AG04449 (cell line): ENCODE results near the gene OTC.

Experiments used
- CTCF ChIA-PET: fragments of 350-600 bp; formaldehyde crosslinking; extraction: SDS; loops from one replicate; lab custom pipeline; 2021; ENCODE audit warnings: antibody characterized with exemption; lab: Yijun Ruan, JAX
- POLR2A ChIA-PET: fragments of 400-600, 350-600 bp; formaldehyde crosslinking; extraction: SDS; loops from one replicate; lab custom pipeline; 2020; ENCODE audit warnings: antibody characterized with exemption, inconsistent platforms; lab: Yijun Ruan, JAX
- DNase-seq: peaks from one replicate; pipeline ENCODE4 v3.0.0-alpha.2; 2010; ENCODE audit warnings: low read depth, low spot score
- H3K4me3 ChIP-seq: 2 replicates; pipeline ENCODE4 v1.5.1; 2011; ENCODE audit warnings: low read depth, mild to moderate bottlenecking, control low read depth, low read length
- CTCF ChIP-seq: IDR thresholded peaks from one replicate; pipeline ENCODE4 v1.5.1; 2011; ENCODE audit warnings: mild to moderate bottlenecking, moderate library complexity, low read length, control low read depth, inconsistent platforms; ENCODE audit not compliant: insufficient read depth; ENCODE audit errors: missing control alignments

OTC gene

GRCh38 chrX:38346150-38346549 lies 6.3 kb upstream of the OTC start:
- H3K4me3 ChIP-seq: no peak overlapping the region
- no peak for DNase-seq
- POLR2A ChIA-PET: no interaction called here
- CTCF ChIA-PET: no interaction called here
- TF ChIP-seq CTCF: no peak

- POLR2A ChIA-PET: no interaction called here
- CTCF ChIA-PET: no interaction called here
- DNase-seq: no peak
- H3K4me3 ChIP-seq: no peak overlapping the region
- no peak for TF ChIP-seq CTCF
These were observed 5.3 kb upstream of the OTC start for GRCh38 chrX:38347136-38347535.

GRCh38 chrX:38351346-38351745 lies 1.1 kb upstream of the OTC start:
- ChIA-PET POLR2A (no interaction called here), CTCF (no interaction called here)
- no peak overlapping the region for H3K4me3 ChIP-seq
- DNase-seq: no peak
- TF ChIP-seq CTCF: no peak

DNA sequence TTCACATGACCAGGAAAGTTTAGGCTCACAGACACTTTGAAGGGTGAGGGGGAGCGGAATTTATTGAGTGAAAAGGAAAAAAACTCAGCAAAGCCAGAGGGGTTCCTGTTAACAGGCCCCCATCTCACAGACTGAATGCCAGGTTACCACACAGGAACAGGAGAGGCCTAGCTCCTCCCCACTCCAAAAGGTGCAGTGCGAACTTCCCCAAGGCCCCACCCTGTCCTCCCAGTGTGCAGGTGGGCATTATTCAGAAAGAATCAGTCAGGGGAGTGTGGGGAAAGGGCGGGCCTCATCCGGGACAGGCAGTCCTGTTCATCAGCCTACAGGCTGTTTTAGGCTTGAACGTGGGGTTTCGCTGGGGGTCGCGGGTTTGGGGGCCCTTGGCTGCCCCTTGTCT lies 4.0 kb downstream of the OTC start:
- no peak for TF ChIP-seq CTCF
- H3K4me3 ChIP-seq: no peak overlapping the region
- DNase-seq: no peak
- ChIA-PET POLR2A (no interaction called here), CTCF (no interaction called here)

DNA sequence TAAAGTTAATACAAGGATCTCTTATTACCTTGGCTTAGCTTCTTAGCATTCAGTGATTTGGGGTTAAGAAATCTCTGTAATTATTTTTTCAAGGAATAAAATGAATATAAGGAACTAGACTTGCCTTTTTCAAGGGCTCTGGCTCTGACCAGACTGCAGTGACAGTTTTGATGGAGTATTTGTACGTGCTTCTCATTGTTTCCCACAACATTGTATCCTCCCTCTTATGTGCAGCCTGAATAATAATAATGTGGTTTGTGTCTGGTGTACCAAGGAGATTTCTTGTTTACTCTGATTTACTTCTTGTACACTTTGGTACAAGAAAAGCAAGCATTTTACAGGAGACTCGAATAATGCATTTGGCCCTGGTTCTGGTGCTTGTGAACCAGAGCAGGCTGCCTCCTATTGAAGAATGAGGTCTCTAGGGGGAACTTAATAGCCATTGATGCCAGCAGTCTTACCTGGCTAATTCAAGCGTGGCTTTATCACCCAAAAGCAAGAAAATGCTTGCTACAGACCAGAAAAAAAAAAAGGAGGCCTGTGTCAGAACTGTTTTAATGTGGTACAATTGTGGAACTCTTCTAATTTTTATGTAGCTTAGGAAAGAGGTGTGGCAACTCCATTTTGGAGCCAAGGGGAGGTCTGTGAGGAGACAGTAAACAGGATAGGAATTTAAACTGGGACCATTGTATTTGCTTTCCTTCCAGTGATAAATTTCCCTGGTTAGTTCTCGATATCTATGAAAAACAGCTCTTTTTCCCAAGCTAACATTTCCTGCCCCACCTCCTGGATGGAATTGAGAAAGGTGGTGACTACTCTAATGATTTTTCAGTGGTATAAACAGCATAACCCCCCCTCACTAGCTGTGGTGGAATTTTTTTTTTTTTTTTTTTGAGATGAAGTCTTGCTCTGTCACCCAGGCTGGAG lies 5.6 kb downstream of the OTC start:
- ChIA-PET CTCF (interaction anchor here (0.7 kb wide), 1 partner anchor 10 kb away, joined by 3 read pairs; no protein-coding TSS in a partner anchor), POLR2A (no interaction called here)
- no peak for DNase-seq
- H3K4me3 ChIP-seq: no peak overlapping the region
- TF ChIP-seq CTCF: no peak

GRCh38 chrX:38363046-38363445 lies 10.6 kb downstream of the OTC start:
- DNase-seq: no peak
- ChIA-PET POLR2A (no interaction called here), CTCF (no interaction called here)
- H3K4me3 ChIP-seq: no peak overlapping the region
- no peak for TF ChIP-seq CTCF
